Mammary epithelial cell (primary cell): ENCODE data around the gene MESP1.

ENCODE experiments used
- EZH2 ChIP-seq: IDR thresholded peaks from 2 replicates; pipeline ENCODE4 v1.6.1; 2012; ENCODE audit warnings: low read length, inconsistent platforms, borderline replicate concordance
- TF ChIP-seq, protein P1 (sequence below), 2 donors: IDR thresholded peaks in 1 of 2; conservative IDR thresholded peaks in 1 of 2; 2 replicates each; pipeline ENCODE4 v1.5.1; 2011 to 2012; ENCODE audit warnings: inconsistent platforms in 2 of 2, low read length in 2 of 2, mild to moderate bottlenecking in 2 of 2, control low read depth in 1 of 2, low read depth in 1 of 2; ENCODE audit not compliant: insufficient read depth in 1 of 2; ENCODE audit errors: extremely low read depth in 1 of 2

DNA sequence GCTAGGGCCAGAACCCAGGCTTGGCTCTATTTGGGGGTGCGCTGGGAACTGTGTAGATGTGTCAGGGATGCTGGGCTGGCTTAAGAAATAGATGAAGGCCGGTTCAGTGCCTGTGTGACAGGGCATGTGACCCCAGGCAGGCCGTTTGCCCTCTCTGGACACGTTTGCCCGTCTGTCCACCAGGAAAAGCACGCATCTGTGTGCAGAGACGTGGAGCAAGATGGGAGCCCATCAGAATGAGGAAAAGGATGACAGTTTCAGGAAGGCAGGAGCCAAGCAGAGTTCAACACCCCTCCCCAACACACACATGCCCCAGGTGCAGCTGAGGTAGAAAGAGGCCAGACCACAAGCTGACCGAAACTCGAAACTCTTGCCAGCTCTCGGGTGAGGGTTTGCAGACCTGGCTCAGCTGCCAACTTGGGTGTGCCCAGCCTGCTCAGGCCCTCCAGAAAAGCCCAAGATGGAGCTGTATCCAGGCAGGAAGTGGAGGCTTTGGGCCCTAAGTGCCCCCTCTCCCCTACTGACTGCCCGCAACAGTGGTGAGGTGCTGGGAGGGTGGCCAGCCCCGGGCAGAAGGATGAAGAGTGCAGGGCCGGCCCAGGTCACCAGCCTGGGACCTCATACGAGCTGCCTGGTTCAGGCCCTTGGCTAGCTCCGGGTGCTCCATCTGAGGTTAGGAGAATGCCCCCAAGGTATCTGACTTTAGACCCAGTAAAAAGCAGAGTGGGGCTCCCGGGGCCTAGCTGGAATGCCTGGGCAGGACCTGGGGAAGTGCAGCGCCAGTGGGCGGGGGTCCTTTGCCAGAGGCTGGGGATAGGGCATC, 10.2 kb upstream of the MESP1 start:
- TF ChIP-seq, protein P1, sequence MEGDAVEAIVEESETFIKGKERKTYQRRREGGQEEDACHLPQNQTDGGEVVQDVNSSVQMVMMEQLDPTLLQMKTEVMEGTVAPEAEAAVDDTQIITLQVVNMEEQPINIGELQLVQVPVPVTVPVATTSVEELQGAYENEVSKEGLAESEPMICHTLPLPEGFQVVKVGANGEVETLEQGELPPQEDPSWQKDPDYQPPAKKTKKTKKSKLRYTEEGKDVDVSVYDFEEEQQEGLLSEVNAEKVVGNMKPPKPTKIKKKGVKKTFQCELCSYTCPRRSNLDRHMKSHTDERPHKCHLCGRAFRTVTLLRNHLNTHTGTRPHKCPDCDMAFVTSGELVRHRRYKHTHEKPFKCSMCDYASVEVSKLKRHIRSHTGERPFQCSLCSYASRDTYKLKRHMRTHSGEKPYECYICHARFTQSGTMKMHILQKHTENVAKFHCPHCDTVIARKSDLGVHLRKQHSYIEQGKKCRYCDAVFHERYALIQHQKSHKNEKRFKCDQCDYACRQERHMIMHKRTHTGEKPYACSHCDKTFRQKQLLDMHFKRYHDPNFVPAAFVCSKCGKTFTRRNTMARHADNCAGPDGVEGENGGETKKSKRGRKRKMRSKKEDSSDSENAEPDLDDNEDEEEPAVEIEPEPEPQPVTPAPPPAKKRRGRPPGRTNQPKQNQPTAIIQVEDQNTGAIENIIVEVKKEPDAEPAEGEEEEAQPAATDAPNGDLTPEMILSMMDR (conservative IDR thresholded peaks at IDR 0.05 in 1 of 2, IDR thresholded peaks at IDR 0.05 in 1 of 2; ENCODE audit: extremely low read depth in 1 of 2, insufficient read depth in 1 of 2, low read depth in 1 of 2, low read length in 2 of 2) = no peak
- no peak for TF ChIP-seq EZH2
